Stomach (tissue), 4 donors: ENCODE data around the gene NAV1.

Experiments
- EP300 ChIP-seq: sonication (generic); formaldehyde crosslinking; IDR thresholded peaks from one replicate; pipeline ENCODE4 v1.6.1; 2017; ENCODE audit warnings: antibody characterized with exemption
- POLR2AphosphoS5 ChIP-seq, 3 donors: sonication (generic); formaldehyde crosslinking; IDR thresholded peaks; one replicate each; pipeline ENCODE4 v1.6.1; 2016; ENCODE audit warnings: antibody characterized with exemption in 3 of 3

GRCh38 chr1:201537028-201537427 lies 1.9 kb upstream of the NAV1 start:
- TF ChIP-seq POLR2AphosphoS5 (IDR thresholded peaks at IDR 0.05) (no peak), EP300 (no peak)
